Lower leg skin (tissue), 4 donors: ENCODE data around the gene DTL. TPM values are rescaled to one million over a fixed set of nuclear protein-coding genes. Genes with fewer than 3 reads are reported as not detected.

Source experiments
- DNase-seq, 2 donors: peaks; one replicate each; pipeline ENCODE4 v3.0.0-alpha.2; 2019; ENCODE audit warnings: low spot score in 2 of 2
- H3K4me3 ChIP-seq: fragments of 200-600 bp; sonication (generic); 2 replicates; pipeline ENCODE4 v1.5.1; 2017; ENCODE audit warnings: mild to moderate bottlenecking, low read depth; ENCODE audit not compliant: poor library complexity, severe bottlenecking
- POLR2A ChIP-seq, 2 donors: fragments of 450-650 bp; IDR thresholded peaks; one replicate each; pipeline ENCODE4 v1.6.1; 2016 to 2017; ENCODE audit warnings: antibody characterized with exemption in 2 of 2, mild to moderate bottlenecking in 1 of 2, moderate library complexity in 1 of 2
- WGBS, 2 donors: methylation state at CpG; one replicate each; pipeline ENCODE4 v1.1.5; 2018; 5-methylcytosine and 5-hydroxymethylcytosine counted together
- intact Hi-C: fragments of 100-400 bp; cut with DNase I; formaldehyde crosslinking; loops from one replicate; pipeline ENCODE4 v1.15.0; 2023; ENCODE audit warnings: low total_unique reads
- total RNA-seq, 4 donors: library from RNA; depleted of rRNA; stranded (reverse); fragments of >200 nt; gene quantifications; one replicate each; pipeline ENCODE4 v1.1.0, GENCODE V29; 2016
- TF ChIP-seq, protein P1 (sequence below), 3 donors: fragments of 450-650 bp; IDR thresholded peaks; one replicate each; pipeline ENCODE4 v1.5.1; 2016; ENCODE audit warnings: antibody characterized with exemption in 3 of 3, mild to moderate bottlenecking in 3 of 3, moderate library complexity in 2 of 3

DTL gene
- total RNA-seq, 4 donors from 2014 or later: 0.23 to 1.2 (median 0.90) TPM

DNA sequence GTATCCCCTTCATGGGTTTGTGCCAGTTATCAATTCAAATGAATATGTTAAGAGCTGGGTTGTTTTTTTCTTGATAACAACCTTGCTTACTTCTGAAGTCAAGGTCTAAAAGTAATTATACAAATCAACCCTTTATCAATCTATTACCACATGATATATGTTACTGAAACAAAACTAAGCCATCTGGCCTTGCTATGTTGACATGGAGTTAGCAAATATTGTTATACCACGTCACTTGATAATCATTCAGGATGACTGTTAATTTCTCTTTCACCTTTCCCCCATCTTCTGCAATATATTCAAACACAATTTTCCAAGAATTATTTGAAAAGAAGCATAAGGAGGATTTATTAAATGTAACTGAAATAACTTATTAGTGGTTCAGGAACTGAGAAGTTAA is 72.6 kb downstream of the DTL start:
- TF ChIP-seq, protein P1, sequence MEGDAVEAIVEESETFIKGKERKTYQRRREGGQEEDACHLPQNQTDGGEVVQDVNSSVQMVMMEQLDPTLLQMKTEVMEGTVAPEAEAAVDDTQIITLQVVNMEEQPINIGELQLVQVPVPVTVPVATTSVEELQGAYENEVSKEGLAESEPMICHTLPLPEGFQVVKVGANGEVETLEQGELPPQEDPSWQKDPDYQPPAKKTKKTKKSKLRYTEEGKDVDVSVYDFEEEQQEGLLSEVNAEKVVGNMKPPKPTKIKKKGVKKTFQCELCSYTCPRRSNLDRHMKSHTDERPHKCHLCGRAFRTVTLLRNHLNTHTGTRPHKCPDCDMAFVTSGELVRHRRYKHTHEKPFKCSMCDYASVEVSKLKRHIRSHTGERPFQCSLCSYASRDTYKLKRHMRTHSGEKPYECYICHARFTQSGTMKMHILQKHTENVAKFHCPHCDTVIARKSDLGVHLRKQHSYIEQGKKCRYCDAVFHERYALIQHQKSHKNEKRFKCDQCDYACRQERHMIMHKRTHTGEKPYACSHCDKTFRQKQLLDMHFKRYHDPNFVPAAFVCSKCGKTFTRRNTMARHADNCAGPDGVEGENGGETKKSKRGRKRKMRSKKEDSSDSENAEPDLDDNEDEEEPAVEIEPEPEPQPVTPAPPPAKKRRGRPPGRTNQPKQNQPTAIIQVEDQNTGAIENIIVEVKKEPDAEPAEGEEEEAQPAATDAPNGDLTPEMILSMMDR (IDR thresholded peaks at IDR 0.05): no peak
- no peak for TF ChIP-seq POLR2A (IDR thresholded peaks at IDR 0.05)
- no peak overlapping the region for H3K4me3 ChIP-seq
- intact Hi-C loops: no loop called here
- DNase-seq: no peak
- WGBS, 2 donors: 60 to 71% methylated on average over 1 of the region's 1 CpG

DNA sequence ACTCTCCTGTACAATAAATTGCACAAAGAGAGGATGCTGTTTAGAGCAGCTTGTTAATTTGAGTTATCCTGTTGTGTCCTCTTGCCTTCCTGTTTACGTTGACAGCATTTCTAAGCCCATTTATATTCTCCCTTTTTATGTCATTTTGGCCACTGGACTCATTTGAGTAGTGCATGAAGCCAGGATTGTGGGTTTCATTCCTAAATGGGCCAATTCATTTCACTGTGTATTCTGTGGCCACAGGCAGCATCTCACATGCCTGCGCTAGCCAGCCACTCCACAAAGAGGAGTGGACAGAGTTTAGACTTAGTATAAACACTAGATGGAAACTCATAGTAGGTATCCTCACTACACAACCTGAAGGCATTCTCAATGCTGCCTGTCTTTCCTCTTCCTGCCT is 73.4 kb downstream of the DTL start:
- TF ChIP-seq POLR2A (IDR thresholded peaks at IDR 0.05): no peak
- TF ChIP-seq, protein P1 (IDR thresholded peaks at IDR 0.05): no peak
- 76 to 88% methylated on average over 2 of the region's 2 CpGs for WGBS, 2 donors
- DNase-seq: no peak
- intact Hi-C loops: no loop called here
- no peak overlapping the region for H3K4me3 ChIP-seq

DNA sequence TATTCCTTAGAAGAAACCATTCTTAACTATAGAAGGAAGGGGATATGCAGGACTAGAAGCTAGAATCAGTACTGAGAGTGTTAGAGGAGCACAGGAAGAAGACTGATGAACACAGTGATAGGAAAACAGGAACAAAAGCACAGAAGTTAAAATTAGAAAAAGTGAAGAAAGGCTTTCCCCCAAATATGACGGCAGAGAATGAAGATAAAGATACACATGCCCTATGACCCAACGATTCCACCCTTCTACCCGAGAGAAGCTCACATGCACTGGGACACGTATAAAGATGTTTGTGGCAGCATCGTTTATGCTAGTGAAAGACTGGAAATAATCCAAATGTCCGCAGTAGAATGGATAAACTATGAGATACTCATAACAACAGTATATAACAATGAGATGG is 74.2 kb downstream of the DTL start:
- no peak overlapping the region for H3K4me3 ChIP-seq
- TF ChIP-seq, protein P1 (IDR thresholded peaks at IDR 0.05): no peak
- DNase-seq: no peak
- intact Hi-C loops: no loop called here
- WGBS, 2 donors: 67 to 72% methylated on average over 6 of the region's 6 CpGs

DNA sequence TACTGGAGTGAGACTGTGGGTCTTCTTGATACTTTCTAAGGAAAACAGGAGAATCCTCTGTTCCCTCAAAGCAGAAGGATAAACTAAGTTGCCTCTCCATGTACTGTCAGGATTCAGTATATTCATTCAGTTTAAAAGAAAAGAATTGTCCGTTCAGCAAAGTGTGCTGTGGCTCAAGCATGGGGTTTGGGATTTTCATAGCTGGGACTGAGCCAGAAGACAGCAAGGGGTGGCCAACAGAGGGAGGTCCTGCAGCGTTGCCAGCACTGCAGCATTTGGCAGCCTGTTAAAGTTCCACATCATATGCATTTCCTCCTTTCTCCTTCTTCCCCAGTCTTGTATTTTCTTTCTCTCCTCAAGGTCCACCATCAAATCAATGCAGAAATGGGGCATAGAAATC is 75.1 kb downstream of the DTL start:
- WGBS, 2 donors: 24% methylated on average over 2 of the region's 2 CpGs
- no peak for TF ChIP-seq POLR2A (IDR thresholded peaks at IDR 0.05)
- TF ChIP-seq, protein P1 (IDR thresholded peaks at IDR 0.05): no peak
- intact Hi-C loops: no loop called here
- no peak for DNase-seq
- H3K4me3 ChIP-seq: no peak overlapping the region

DNA sequence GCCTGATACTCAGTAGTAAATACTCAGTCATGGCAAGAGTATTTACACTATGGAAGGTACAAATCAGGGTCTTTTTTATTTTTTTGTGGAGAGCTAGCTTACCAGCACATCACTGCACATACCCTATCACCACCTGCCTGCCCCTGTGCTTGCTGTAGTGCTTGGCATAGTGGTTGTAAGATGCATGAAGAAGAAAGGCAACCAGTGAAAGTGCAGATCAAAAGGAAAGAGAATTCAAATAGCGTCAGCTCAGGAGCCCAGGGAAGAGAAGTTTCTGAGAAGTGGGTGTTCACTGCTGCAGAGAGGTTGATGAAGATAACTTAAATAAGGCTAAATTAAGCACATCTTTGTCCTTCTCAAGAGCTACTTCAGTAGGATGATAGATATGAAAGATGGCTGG is 76.0 kb downstream of the DTL start:
- WGBS, 2 donors: 97 to 100% methylated on average over 1 of the region's 1 CpG
- no peak for TF ChIP-seq POLR2A (IDR thresholded peaks at IDR 0.05)
- TF ChIP-seq, protein P1 (IDR thresholded peaks at IDR 0.05): no peak
- no peak overlapping the region for H3K4me3 ChIP-seq
- DNase-seq: no peak
- intact Hi-C loops: no loop called here

DNA sequence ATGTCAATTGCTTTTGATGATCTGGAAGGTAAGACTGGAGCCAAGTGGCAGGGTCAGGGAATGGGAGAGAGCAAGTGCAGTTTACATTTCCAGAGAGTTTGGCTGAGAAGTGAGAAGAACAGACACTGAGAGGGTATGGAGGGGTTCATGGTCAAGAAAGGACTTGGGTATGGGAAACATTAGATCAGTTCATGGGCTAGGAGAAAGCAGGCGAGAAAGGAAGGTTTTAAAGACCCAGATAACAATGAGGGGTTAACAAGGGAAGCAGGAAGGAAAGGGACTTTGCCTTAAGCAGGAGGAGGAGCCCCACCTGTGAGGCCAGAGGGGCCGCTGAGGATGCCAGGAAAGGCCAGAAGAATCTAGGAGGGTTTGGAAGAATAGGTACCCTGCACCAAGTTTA is 78.2 kb downstream of the DTL start:
- intact Hi-C loops: no loop called here
- DNase-seq: no peak
- TF ChIP-seq, protein P1 (IDR thresholded peaks at IDR 0.05): no peak
- TF ChIP-seq POLR2A (IDR thresholded peaks at IDR 0.05): no peak
- no peak overlapping the region for H3K4me3 ChIP-seq
- WGBS, 2 donors: 84 to 91% methylated on average over 2 of the region's 2 CpGs
